Measurements from ENCODE around the gene SERINC1.

DNA sequence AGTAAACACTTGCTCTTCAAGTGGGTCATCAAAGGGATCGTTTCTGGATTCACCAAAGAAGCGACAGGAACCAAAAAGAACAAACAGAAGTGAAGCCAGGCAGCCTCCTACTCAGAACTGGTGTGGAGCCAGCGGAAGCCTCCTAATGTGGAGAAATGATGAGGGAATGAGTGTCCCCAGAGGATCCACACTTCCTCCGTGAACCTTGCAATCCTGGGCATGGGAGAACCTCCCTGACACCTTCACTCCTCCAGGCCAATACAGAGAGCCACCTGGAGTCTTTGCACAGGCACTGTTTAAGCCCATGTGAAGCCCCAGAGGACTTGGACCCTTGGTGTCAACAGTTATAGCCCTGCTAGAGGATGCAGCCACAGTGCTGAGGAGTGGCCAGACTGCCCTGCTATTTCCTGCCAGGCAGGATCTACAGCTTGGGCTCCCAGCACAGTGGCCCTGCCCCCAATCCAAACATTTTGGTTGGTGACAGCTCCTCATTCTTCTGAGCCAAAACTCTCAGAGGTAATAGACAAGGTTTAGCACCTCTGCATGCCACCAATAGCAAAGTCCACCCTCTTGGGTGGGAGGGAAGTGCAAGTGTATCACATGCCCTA, 23.2 kb upstream of the SERINC1 start:
- TF ChIP-seq CTCF (IDR thresholded peaks at IDR 0.05), result no peak
- TF ChIP-seq ELF4 (CRISPR knock-in tag; IDR thresholded peaks at IDR 0.05; ENCODE audit: low read depth), result no peak
- no peak for TF ChIP-seq ESRRA (CRISPR knock-in tag; IDR thresholded peaks at IDR 0.05; ENCODE audit: borderline replicate concordance)
- no peak for TF ChIP-seq GTF2I (CRISPR knock-in tag; conservative IDR thresholded peaks at IDR 0.05)
- TF ChIP-seq, protein P1, sequence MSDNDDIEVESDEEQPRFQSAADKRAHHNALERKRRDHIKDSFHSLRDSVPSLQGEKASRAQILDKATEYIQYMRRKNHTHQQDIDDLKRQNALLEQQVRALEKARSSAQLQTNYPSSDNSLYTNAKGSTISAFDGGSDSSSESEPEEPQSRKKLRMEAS (CRISPR knock-in tag; IDR thresholded peaks at IDR 0.05), result no peak
- TF ChIP-seq CREB1 (CRISPR knock-in tag; IDR thresholded peaks at IDR 0.05), result no peak
- TF ChIP-seq ATF1 (CRISPR knock-in tag; IDR thresholded peaks at IDR 0.05), result no peak
- TF ChIP-seq KAT7 (CRISPR knock-in tag; IDR thresholded peaks at IDR 0.05; ENCODE audit: borderline replicate concordance), result no peak
- no peak for TF ChIP-seq ZNF121 (CRISPR knock-in tag; IDR thresholded peaks at IDR 0.05)
- TF ChIP-seq, protein P2, sequence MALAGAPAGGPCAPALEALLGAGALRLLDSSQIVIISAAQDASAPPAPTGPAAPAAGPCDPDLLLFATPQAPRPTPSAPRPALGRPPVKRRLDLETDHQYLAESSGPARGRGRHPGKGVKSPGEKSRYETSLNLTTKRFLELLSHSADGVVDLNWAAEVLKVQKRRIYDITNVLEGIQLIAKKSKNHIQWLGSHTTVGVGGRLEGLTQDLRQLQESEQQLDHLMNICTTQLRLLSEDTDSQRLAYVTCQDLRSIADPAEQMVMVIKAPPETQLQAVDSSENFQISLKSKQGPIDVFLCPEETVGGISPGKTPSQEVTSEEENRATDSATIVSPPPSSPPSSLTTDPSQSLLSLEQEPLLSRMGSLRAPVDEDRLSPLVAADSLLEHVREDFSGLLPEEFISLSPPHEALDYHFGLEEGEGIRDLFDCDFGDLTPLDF (CRISPR knock-in tag; IDR thresholded peaks at IDR 0.05), result no peak
- no peak for TF ChIP-seq JUN (CRISPR knock-in tag; IDR thresholded peaks at IDR 0.05)
- no peak for TF ChIP-seq HMGXB4 (CRISPR knock-in tag; IDR thresholded peaks at IDR 0.05)
- TF ChIP-seq, protein P3, sequence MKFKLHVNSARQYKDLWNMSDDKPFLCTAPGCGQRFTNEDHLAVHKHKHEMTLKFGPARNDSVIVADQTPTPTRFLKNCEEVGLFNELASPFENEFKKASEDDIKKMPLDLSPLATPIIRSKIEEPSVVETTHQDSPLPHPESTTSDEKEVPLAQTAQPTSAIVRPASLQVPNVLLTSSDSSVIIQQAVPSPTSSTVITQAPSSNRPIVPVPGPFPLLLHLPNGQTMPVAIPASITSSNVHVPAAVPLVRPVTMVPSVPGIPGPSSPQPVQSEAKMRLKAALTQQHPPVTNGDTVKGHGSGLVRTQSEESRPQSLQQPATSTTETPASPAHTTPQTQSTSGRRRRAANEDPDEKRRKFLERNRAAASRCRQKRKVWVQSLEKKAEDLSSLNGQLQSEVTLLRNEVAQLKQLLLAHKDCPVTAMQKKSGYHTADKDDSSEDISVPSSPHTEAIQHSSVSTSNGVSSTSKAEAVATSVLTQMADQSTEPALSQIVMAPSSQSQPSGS (CRISPR knock-in tag; IDR thresholded peaks at IDR 0.05; ENCODE audit: borderline replicate concordance, low read depth), result no peak

All from WTC11 (cell line).